ENCODE data around the gene GSK3B.

GRCh38 chr3:120062474-120062873 is 31.8 kb downstream of the GSK3B start:
- no peak for TF ChIP-seq POLR2A (IDR thresholded peaks at IDR 0.05)
- TF ChIP-seq, protein P1, sequence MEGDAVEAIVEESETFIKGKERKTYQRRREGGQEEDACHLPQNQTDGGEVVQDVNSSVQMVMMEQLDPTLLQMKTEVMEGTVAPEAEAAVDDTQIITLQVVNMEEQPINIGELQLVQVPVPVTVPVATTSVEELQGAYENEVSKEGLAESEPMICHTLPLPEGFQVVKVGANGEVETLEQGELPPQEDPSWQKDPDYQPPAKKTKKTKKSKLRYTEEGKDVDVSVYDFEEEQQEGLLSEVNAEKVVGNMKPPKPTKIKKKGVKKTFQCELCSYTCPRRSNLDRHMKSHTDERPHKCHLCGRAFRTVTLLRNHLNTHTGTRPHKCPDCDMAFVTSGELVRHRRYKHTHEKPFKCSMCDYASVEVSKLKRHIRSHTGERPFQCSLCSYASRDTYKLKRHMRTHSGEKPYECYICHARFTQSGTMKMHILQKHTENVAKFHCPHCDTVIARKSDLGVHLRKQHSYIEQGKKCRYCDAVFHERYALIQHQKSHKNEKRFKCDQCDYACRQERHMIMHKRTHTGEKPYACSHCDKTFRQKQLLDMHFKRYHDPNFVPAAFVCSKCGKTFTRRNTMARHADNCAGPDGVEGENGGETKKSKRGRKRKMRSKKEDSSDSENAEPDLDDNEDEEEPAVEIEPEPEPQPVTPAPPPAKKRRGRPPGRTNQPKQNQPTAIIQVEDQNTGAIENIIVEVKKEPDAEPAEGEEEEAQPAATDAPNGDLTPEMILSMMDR (IDR thresholded peaks at IDR 0.05), result no peak
- no peak for TF ChIP-seq POLR2AphosphoS5 (IDR thresholded peaks at IDR 0.05)

Data from breast epithelium (tissue), 3 donors.